ENCODE data around the gene MND1. TPM values are rescaled to one million over a fixed set of nuclear protein-coding genes. Genes with fewer than 3 reads are reported as not detected.
A peak's percentile ranks its signal among the peaks of the same experiment; 100 is the strongest.

Gene MND1
- total RNA-seq, 1 experiment from 2014 or later, result 24.4 TPM

GRCh38 chr4:153324046-153324445 lies 20.4 kb upstream of the MND1 start:
- Histone ChIP-seq H3K4me2 (no peak overlapping the region), H3K4me1 (replicated peaks; ENCODE audit: insufficient read depth) (peaks cover 25% of the 10 kb centered on the region), H3K79me2 (ENCODE audit: low read depth) (no peaks in the 10 kb centered on the region), H3K9me3 (ENCODE audit: insufficient read depth, low read depth) (no peaks in the 10 kb centered on the region), H3K27ac (no peak overlapping the region), H3K9me2 (ENCODE audit: insufficient read depth) (no peaks in the 10 kb centered on the region), H2AFZ (no peak overlapping the region), H3K27me3 (ENCODE audit: insufficient read depth, low read depth) (no peaks in the 10 kb centered on the region), H3K4me3 (no peak overlapping the region), H3K36me3 (ENCODE audit: low read depth) (no peaks in the 10 kb centered on the region), H4K20me1 (ENCODE audit: insufficient read depth) (no peaks in the 10 kb centered on the region), H3F3A (ENCODE audit: insufficient read depth, low read depth) (peaks cover 30% of the 10 kb centered on the region)
- intact Hi-C loops (cut with micrococcal nuclease; ENCODE audit: unreplicated experiment), result no loop called here
- POLR2A ChIA-PET (ENCODE audit: unreplicated experiment), result no interaction called here
- no peak for DNase-seq
- TF ChIP-seq EZH2 (IDR thresholded peaks at IDR 0.05; ENCODE audit: low read depth) (no peak), CTCF (conservative IDR thresholded peaks at IDR 0.05) (no peak)
- no TSS peak for BruUV-seq (replicated peaks)
- CTCF ChIA-PET, result no interaction called here

GRCh38 chr4:153325558-153325957 lies 18.9 kb upstream of the MND1 start:
- no peak overlapping the region for H3K4me3 ChIP-seq
- H3K4me2 ChIP-seq, result no peak overlapping the region
- H3K9me3 ChIP-seq (ENCODE audit: insufficient read depth, low read depth), result no peaks in the 10 kb centered on the region
- H3F3A ChIP-seq (ENCODE audit: insufficient read depth, low read depth), result peaks cover 30% of the 10 kb centered on the region
- no peaks in the 10 kb centered on the region for H3K27me3 ChIP-seq (ENCODE audit: insufficient read depth, low read depth)
- H4K20me1 ChIP-seq (ENCODE audit: insufficient read depth), result no peaks in the 10 kb centered on the region
- H3K79me2 ChIP-seq (ENCODE audit: low read depth), result no peaks in the 10 kb centered on the region
- no peak overlapping the region for H2AFZ ChIP-seq
- no peak overlapping the region for H3K27ac ChIP-seq
- TF ChIP-seq CTCF (conservative IDR thresholded peaks at IDR 0.05), result no peak
- no peak for TF ChIP-seq EZH2 (IDR thresholded peaks at IDR 0.05; ENCODE audit: low read depth)
- DNase-seq, result no peak
- POLR2A ChIA-PET (ENCODE audit: unreplicated experiment), result interaction anchor here (0.6 kb wide), 1 partner anchor 22 kb away, joined by 4 read pairs; no protein-coding TSS in a partner anchor
- H3K4me1 ChIP-seq (replicated peaks; ENCODE audit: insufficient read depth), result peaks cover 25% of the 10 kb centered on the region
- intact Hi-C loops (cut with micrococcal nuclease; ENCODE audit: unreplicated experiment), result no loop called here
- no peaks in the 10 kb centered on the region for H3K36me3 ChIP-seq (ENCODE audit: low read depth)
- BruUV-seq (replicated peaks), result no TSS peak
- CTCF ChIA-PET, result no interaction called here
- no peaks in the 10 kb centered on the region for H3K9me2 ChIP-seq (ENCODE audit: insufficient read depth)

- DNase-seq, result peak; percentile 44 to 83
- Histone ChIP-seq H4K20me1 (ENCODE audit: insufficient read depth) (no peaks in the 10 kb centered on the region), H3K9me2 (ENCODE audit: insufficient read depth) (no peaks in the 10 kb centered on the region), H3K27ac (peak overlapping the region; percentile 33), H3K4me1 (replicated peaks; ENCODE audit: insufficient read depth) (peaks cover 25% of the 10 kb centered on the region), H2AFZ (no peak overlapping the region), H3K27me3 (ENCODE audit: insufficient read depth, low read depth) (no peaks in the 10 kb centered on the region), H3K9me3 (ENCODE audit: insufficient read depth, low read depth) (no peaks in the 10 kb centered on the region), H3F3A (ENCODE audit: insufficient read depth, low read depth) (peaks cover 30% of the 10 kb centered on the region), H3K36me3 (ENCODE audit: low read depth) (no peaks in the 10 kb centered on the region), H3K4me2 (no peak overlapping the region), H3K79me2 (ENCODE audit: low read depth) (no peaks in the 10 kb centered on the region), H3K4me3 (no peak overlapping the region)
- no TSS peak for BruUV-seq (replicated peaks)
- POLR2A ChIA-PET (ENCODE audit: unreplicated experiment), result interaction anchor here (0.6 to 0.7 kb wide), 2 partner anchors 78 to 409 kb away, joined by 3 to 4 read pairs; no protein-coding TSS in a partner anchor
- no peak for TF ChIP-seq CTCF (conservative IDR thresholded peaks at IDR 0.05)
- no peak for TF ChIP-seq EZH2 (IDR thresholded peaks at IDR 0.05; ENCODE audit: low read depth)
- CTCF ChIA-PET, result no interaction called here
- intact Hi-C loops (cut with micrococcal nuclease; ENCODE audit: unreplicated experiment), result no loop called here
These were observed 18.0 kb upstream of the MND1 start for GRCh38 chr4:153326513-153326912.

All from PC-9 (cell line).